HCT116 (cell line): Measurements from ENCODE around the gene NHSL1. TPM values are rescaled to one million over a fixed set of nuclear protein-coding genes. Genes with fewer than 3 reads are reported as not detected.

Source experiments
- ATAC-seq: fragments of 200-7000 bp; cut with Tn5 transposase; 2 replicates; pipeline ENCODE4 v1.9.1; 2020; ENCODE audit warnings: mild to moderate bottlenecking, moderate library complexity
- BruUV-seq: library from RNA; stranded (reverse); fragments of 400-500 nt; replicated peaks from 2 replicates; lab custom pipeline; 2021; lab: Mats Ljungman, UMichigan
- CTCF ChIA-PET: fragments of 300-600 bp; sonication (Branson Sonifier 250); formaldehyde crosslinking; loops from one replicate; lab custom pipeline; 2021; ENCODE audit warnings: antibody characterized with exemption; lab: Charles Lee
- POLR2A ChIA-PET: fragments of 300-600, 350-600 bp; sonication (Branson Sonifier 250); formaldehyde crosslinking; loops from one replicate; lab custom pipeline; 2021; ENCODE audit warnings: antibody characterized with exemption; lab: Charles Lee
- RAD21 ChIA-PET, 2 experiments: fragments of 300-600 bp; sonication (Branson Sonifier 250); formaldehyde crosslinking; loops; one replicate each; lab custom pipeline; 2023; ENCODE audit warnings: low total read pairs in 2 of 2; ENCODE audit not compliant: uncharacterized antibody in 2 of 2, unreplicated experiment in 2 of 2, low non-redundant PET in 1 of 2; lab: Charles Lee
- DNase-seq: peaks from one replicate; pipeline ENCODE4 v3.0.0-alpha.2; 2010; ENCODE audit warnings: low read depth, low spot score
- H2AFZ ChIP-seq: fragments of 200-600 bp; shearing (Covaris generic), sonication (generic); 2 replicates; pipeline ENCODE4 v1.6.1; 2017; ENCODE audit warnings: low read depth, mixed run types, mixed read lengths, antibody characterized with exemption, low read length; ENCODE audit not compliant: poor library complexity, severe bottlenecking
- H3K27ac ChIP-seq: 2 replicates; pipeline ENCODE4 v1.5.1; 2012; ENCODE audit warnings: low read depth, low read length
- H3K27me3 ChIP-seq: fragments of 200-600 bp; sonication (generic); 2 replicates; pipeline ENCODE4 v1.6.1; 2016; ENCODE audit warnings: mixed run types, low read length, mixed read lengths; ENCODE audit not compliant: insufficient read depth
- H3K36me3 ChIP-seq, 2 experiments: fragments of 200-500 bp in 1 of 2; fragments of 200-600 bp in 1 of 2; sonication (Bioruptor generic) in 1 of 2; sonication (generic) in 1 of 2; 2 replicates each; pipeline versions ENCODE4 v1.5.1 to v1.6.1; 2014 to 2016; ENCODE audit warnings: low read length in 2 of 2, inconsistent platforms in 1 of 2, mixed read lengths in 1 of 2, mixed run types in 1 of 2; ENCODE audit not compliant: insufficient read depth in 2 of 2, control insufficient read depth in 1 of 2
- H3K4me1 ChIP-seq, 2 experiments: fragments of 200-600 bp in 1 of 2; sonication (generic) in 1 of 2; 2 replicates each; pipeline versions ENCODE4 v1.5.1 to v1.6.1; 2012 to 2017; ENCODE audit warnings: low read length in 2 of 2, inconsistent platforms in 1 of 2, mild to moderate bottlenecking in 1 of 2, mixed read lengths in 1 of 2, mixed run types in 1 of 2, moderate library complexity in 1 of 2; ENCODE audit not compliant: insufficient read depth in 2 of 2, control insufficient read depth in 1 of 2
- H3K4me2 ChIP-seq: fragments of 200-600 bp; sonication (generic); 2 replicates; pipeline ENCODE4 v1.6.1; 2017; ENCODE audit warnings: mixed run types, low read length, mixed read lengths
- H3K4me3 ChIP-seq, 2 experiments: fragments of 200-600 bp in 1 of 2; sonication (generic) in 1 of 2; replicated peaks in 1 of 2; 2 replicates each; pipeline ENCODE4 v1.5.1; 2011 to 2016; ENCODE audit warnings: low read length in 2 of 2, control low read depth in 1 of 2, low read depth in 1 of 2, mild to moderate bottlenecking in 1 of 2, mixed read lengths in 1 of 2, mixed run types in 1 of 2
- H3K79me2 ChIP-seq: fragments of 200-600 bp; sonication (generic); 2 replicates; pipeline ENCODE4 v1.6.1; 2017; ENCODE audit warnings: mild to moderate bottlenecking, mixed run types, low read length, moderate library complexity, mixed read lengths; ENCODE audit not compliant: insufficient read depth
- H3K9ac ChIP-seq: fragments of 200-600 bp; sonication (generic); 2 replicates; pipeline ENCODE4 v1.6.1; 2016; ENCODE audit warnings: low read length, mixed read lengths
- H3K9me2 ChIP-seq: fragments of 200-600 bp; sonication (generic), shearing (Covaris generic); 2 replicates; pipeline ENCODE4 v1.6.1; 2017; ENCODE audit warnings: mixed run types, mild to moderate bottlenecking, moderate library complexity; ENCODE audit not compliant: insufficient read depth
- H3K9me3 ChIP-seq, 2 experiments: fragments of 200-500 bp in 1 of 2; fragments of 200-600 bp in 1 of 2; sonication (Bioruptor generic) in 1 of 2; sonication (generic) in 1 of 2; 2 replicates each; pipeline ENCODE4 v1.6.1; 2014 to 2017; ENCODE audit warnings: low read length in 2 of 2, mixed read lengths in 2 of 2, inconsistent platforms in 1 of 2, low read depth in 1 of 2, mild to moderate bottlenecking in 1 of 2, mixed run types in 1 of 2, moderate library complexity in 1 of 2; ENCODE audit not compliant: control insufficient read depth in 1 of 2, insufficient read depth in 1 of 2
- H4K20me1 ChIP-seq: fragments of 200-600 bp; sonication (generic), shearing (Covaris generic); 2 replicates; pipeline ENCODE4 v1.6.1; 2017; ENCODE audit warnings: mixed run types, mild to moderate bottlenecking, moderate library complexity; ENCODE audit not compliant: insufficient read depth
- CEBPB ChIP-seq: IDR thresholded peaks from 2 replicates; pipeline ENCODE4 v1.6.1; 2012; ENCODE audit warnings: low read depth
- EGR1 ChIP-seq: IDR thresholded peaks from 2 replicates; pipeline ENCODE4 v1.6.1; 2012; ENCODE audit warnings: low read depth
- ELF1 ChIP-seq: IDR thresholded peaks from 2 replicates; pipeline ENCODE4 v1.6.1; 2012; ENCODE audit warnings: low read depth, borderline replicate concordance
- EZH2 ChIP-seq: fragments of 200-600 bp; sonication (generic); IDR thresholded peaks from 2 replicates; pipeline ENCODE4 v1.6.1; 2017; ENCODE audit warnings: antibody characterized with exemption, mixed run types
- FOSL1 ChIP-seq: IDR thresholded peaks from 2 replicates; pipeline ENCODE4 v1.6.1; 2012; ENCODE audit warnings: low read depth
- JUND ChIP-seq: IDR thresholded peaks from 2 replicates; pipeline ENCODE4 v1.6.1; 2012
- MAX ChIP-seq: IDR thresholded peaks from 2 replicates; pipeline ENCODE4 v1.6.1; 2012
- POLR2A ChIP-seq: IDR thresholded peaks from 2 replicates; pipeline ENCODE4 v1.7.0; 2011; ENCODE audit warnings: borderline replicate concordance; ENCODE audit not compliant: insufficient read depth, insufficient read length; ENCODE audit errors: extremely low read depth
- POLR2AphosphoS5 ChIP-seq: IDR thresholded peaks from 2 replicates; pipeline ENCODE4 v1.6.1; 2011; ENCODE audit warnings: mild to moderate bottlenecking, low read depth, low read length, moderate library complexity
- SIN3A ChIP-seq: IDR thresholded peaks from 2 replicates; pipeline ENCODE4 v1.6.1; 2012; ENCODE audit warnings: low read depth
- SP1 ChIP-seq: IDR thresholded peaks from 2 replicates; pipeline ENCODE4 v1.6.1; 2012; ENCODE audit warnings: low read depth
- SRF ChIP-seq: IDR thresholded peaks from 2 replicates; pipeline ENCODE4 v1.6.1; 2012; ENCODE audit warnings: low read depth
- YY1 ChIP-seq: IDR thresholded peaks from 2 replicates; pipeline ENCODE4 v1.6.1; 2011; ENCODE audit warnings: low read length, low read depth, moderate library complexity, mild to moderate bottlenecking; ENCODE audit not compliant: insufficient replicate concordance; ENCODE audit errors: extremely low read depth
- ZNF274 ChIP-seq: fragments of 200-500 bp; sonication (Bioruptor generic); IDR thresholded peaks from 2 replicates; pipeline ENCODE4 v1.6.1; 2014; ENCODE audit warnings: mild to moderate bottlenecking, low read depth, low read length, inconsistent platforms
- intact Hi-C: fragments of 100-400 bp; cut with micrococcal nuclease; formaldehyde crosslinking; loops from 2 replicates; pipeline ENCODE4 v1.10.0; 2022
- total RNA-seq: library from RNA; stranded (reverse); gene quantifications from one replicate; pipeline ENCODE4 v1.2.1, GENCODE V29; 2021; ENCODE audit not compliant: unreplicated experiment
- TF ChIP-seq, protein P1 (sequence below): IDR thresholded peaks from 2 replicates; pipeline ENCODE4 v1.6.1; 2011; ENCODE audit warnings: mild to moderate bottlenecking, low read length, moderate library complexity; ENCODE audit not compliant: insufficient replicate concordance; ENCODE audit errors: extremely low read depth
- TF ChIP-seq, protein P2 (sequence below): IDR thresholded peaks from 2 replicates; pipeline ENCODE4 v1.6.1; 2012
- TF ChIP-seq, protein P3 (sequence below), 3 experiments: fragments of 200-600 bp in 1 of 3; sonication (generic) in 1 of 3; IDR thresholded peaks in 2 of 3; conservative IDR thresholded peaks in 1 of 3; 2 replicates each; pipeline ENCODE4 v1.5.1; 2012 to 2017; ENCODE audit warnings: low read depth in 2 of 3, low read length in 2 of 3, antibody characterized with exemption in 1 of 3, borderline replicate concordance in 1 of 3, control low read depth in 1 of 3, mild to moderate bottlenecking in 1 of 3, mixed read lengths in 1 of 3, mixed run types in 1 of 3, moderate library complexity in 1 of 3; ENCODE audit not compliant: insufficient read depth in 1 of 3

The NHSL1 gene
- total RNA-seq, 1 experiment from 2014 or later: 15.4 TPM

DNA sequence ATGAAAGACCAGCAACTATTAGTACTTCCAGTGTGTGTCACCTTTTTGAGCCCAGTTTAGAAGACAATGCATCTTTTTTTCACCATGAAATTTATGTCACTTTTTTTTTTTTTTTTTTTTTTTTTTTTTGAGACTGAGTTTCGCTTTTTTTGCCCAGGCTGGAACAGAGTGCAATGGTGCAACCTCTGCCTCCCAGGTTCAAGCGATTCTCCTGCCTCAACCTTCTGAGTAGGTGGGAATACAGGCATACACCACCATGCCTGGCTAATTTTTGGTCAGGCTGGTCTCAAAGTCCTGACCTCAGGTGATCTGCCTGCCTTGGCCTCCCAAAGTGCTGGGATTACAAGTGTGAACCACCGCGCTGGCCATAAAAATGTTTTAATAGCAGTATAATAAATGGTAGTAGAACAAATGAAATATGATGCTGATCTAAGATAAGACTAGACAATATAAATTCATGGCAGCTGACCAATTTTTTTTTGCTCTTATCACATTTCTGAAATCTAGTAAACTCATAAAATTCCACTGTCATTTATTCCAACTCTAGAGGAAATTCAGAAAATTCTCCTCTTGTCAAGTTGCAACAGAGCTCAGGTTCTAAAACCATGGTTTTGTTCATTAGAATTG lies 21.3 kb downstream of the NHSL1 start:
- H3K27me3 ChIP-seq: no peaks in the 10 kb centered on the region
- H3K27ac ChIP-seq: no peak overlapping the region
- BruUV-seq: no TSS peak
- ATAC-seq (no peak), DNase-seq (no peak)
- RAD21 ChIA-PET: no interaction called here
- TF ChIP-seq POLR2A (no peak), SRF (no peak), SIN3A (no peak), EZH2 (no peak), CEBPB (no peak), ZNF274 (no peak), POLR2AphosphoS5 (no peak), SP1 (no peak), FOSL1 (no peak)
- no peaks in the 10 kb centered on the region for H3K79me2 ChIP-seq
- POLR2A ChIA-PET: no interaction called here
- CTCF ChIA-PET: no interaction called here
- intact Hi-C loops: no loop called here
- no peaks in the 10 kb centered on the region for H3K9me3 ChIP-seq
- H3K4me3 ChIP-seq: no peak overlapping the region
- H3K36me3 ChIP-seq: no peaks in the 10 kb centered on the region
- H2AFZ ChIP-seq: no peak overlapping the region
- no peaks in the 10 kb centered on the region for H4K20me1 ChIP-seq
- H3K9ac ChIP-seq: no peak overlapping the region
- H3K9me2 ChIP-seq: no peaks in the 10 kb centered on the region
- no peak overlapping the region for H3K4me2 ChIP-seq
- peaks cover 0 to 9% of the 10 kb centered on the region in 2 experiments; a peak in 3 of 4 replicates for H3K4me1 ChIP-seq

GRCh38 chr6:138476116-138476515 lies 23.2 kb downstream of the NHSL1 start:
- H3K79me2 ChIP-seq: no peaks in the 10 kb centered on the region
- POLR2A ChIA-PET: no interaction called here
- no peaks in the 10 kb centered on the region for H3K36me3 ChIP-seq
- H3K4me1 ChIP-seq: peaks cover 0 to 9% of the 10 kb centered on the region in 2 experiments; a peak in 3 of 4 replicates
- DNase-seq (no peak), ATAC-seq (no peak)
- H3K27ac ChIP-seq: no peak overlapping the region
- H4K20me1 ChIP-seq: no peaks in the 10 kb centered on the region
- intact Hi-C loops: no loop called here
- no TSS peak for BruUV-seq
- CTCF ChIA-PET: no interaction called here
- no peak overlapping the region for H3K4me3 ChIP-seq
- no peaks in the 10 kb centered on the region for H3K27me3 ChIP-seq
- no peak overlapping the region for H3K4me2 ChIP-seq
- H3K9me3 ChIP-seq: no peaks in the 10 kb centered on the region
- H3K9me2 ChIP-seq: no peaks in the 10 kb centered on the region
- no peak overlapping the region for H2AFZ ChIP-seq
- no peak overlapping the region for H3K9ac ChIP-seq
- RAD21 ChIA-PET: no interaction called here
- no peak for TF ChIP-seq SIN3A
- TF ChIP-seq, protein P1, sequence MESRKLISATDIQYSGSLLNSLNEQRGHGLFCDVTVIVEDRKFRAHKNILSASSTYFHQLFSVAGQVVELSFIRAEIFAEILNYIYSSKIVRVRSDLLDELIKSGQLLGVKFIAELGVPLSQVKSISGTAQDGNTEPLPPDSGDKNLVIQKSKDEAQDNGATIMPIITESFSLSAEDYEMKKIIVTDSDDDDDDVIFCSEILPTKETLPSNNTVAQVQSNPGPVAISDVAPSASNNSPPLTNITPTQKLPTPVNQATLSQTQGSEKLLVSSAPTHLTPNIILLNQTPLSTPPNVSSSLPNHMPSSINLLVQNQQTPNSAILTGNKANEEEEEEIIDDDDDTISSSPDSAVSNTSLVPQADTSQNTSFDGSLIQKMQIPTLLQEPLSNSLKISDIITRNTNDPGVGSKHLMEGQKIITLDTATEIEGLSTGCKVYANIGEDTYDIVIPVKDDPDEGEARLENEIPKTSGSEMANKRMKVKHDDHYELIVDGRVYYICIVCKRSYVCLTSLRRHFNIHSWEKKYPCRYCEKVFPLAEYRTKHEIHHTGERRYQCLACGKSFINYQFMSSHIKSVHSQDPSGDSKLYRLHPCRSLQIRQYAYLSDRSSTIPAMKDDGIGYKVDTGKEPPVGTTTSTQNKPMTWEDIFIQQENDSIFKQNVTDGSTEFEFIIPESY: no peak
- no peak for TF ChIP-seq POLR2A
- no peak for TF ChIP-seq FOSL1
- TF ChIP-seq YY1: no peak
- no peak for TF ChIP-seq MAX
- TF ChIP-seq SP1: no peak
- TF ChIP-seq ELF1: no peak
- TF ChIP-seq JUND: no peak
- TF ChIP-seq EGR1: no peak
- no peak for TF ChIP-seq ZNF274
- TF ChIP-seq, protein P2, sequence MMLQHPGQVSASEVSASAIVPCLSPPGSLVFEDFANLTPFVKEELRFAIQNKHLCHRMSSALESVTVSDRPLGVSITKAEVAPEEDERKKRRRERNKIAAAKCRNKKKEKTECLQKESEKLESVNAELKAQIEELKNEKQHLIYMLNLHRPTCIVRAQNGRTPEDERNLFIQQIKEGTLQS: no peak
- TF ChIP-seq, protein P3, sequence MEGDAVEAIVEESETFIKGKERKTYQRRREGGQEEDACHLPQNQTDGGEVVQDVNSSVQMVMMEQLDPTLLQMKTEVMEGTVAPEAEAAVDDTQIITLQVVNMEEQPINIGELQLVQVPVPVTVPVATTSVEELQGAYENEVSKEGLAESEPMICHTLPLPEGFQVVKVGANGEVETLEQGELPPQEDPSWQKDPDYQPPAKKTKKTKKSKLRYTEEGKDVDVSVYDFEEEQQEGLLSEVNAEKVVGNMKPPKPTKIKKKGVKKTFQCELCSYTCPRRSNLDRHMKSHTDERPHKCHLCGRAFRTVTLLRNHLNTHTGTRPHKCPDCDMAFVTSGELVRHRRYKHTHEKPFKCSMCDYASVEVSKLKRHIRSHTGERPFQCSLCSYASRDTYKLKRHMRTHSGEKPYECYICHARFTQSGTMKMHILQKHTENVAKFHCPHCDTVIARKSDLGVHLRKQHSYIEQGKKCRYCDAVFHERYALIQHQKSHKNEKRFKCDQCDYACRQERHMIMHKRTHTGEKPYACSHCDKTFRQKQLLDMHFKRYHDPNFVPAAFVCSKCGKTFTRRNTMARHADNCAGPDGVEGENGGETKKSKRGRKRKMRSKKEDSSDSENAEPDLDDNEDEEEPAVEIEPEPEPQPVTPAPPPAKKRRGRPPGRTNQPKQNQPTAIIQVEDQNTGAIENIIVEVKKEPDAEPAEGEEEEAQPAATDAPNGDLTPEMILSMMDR (IDR thresholded peaks at IDR 0.05 in 2 of 3, conservative IDR thresholded peaks at IDR 0.05 in 1 of 3; ENCODE audit: borderline replicate concordance in 1 of 3, insufficient read depth in 1 of 3, low read depth in 2 of 3, low read length in 2 of 3): no peak
- no peak for TF ChIP-seq SRF
- no peak for TF ChIP-seq POLR2AphosphoS5
